Mucosa of rectum (tissue), 2 donors: ENCODE measurements around the gene COL7A1.

Experiments used
- H3K27ac ChIP-seq, 2 donors: one replicate each; pipeline ENCODE4 v1.7.0; 2013; ENCODE audit warnings: inconsistent platforms in 2 of 2, low read depth in 2 of 2, low read length in 2 of 2
- H3K27me3 ChIP-seq, 2 donors: one replicate each; pipeline ENCODE4 v1.7.0; 2013; ENCODE audit warnings: low read length in 2 of 2; ENCODE audit not compliant: control insufficient read depth in 2 of 2, insufficient read depth in 2 of 2
- H3K36me3 ChIP-seq, 2 donors: one replicate each; pipeline ENCODE4 v1.7.0; 2013; ENCODE audit warnings: low read length in 2 of 2; ENCODE audit not compliant: control insufficient read depth in 2 of 2, insufficient read depth in 2 of 2
- H3K4me1 ChIP-seq, 2 donors: one replicate each; pipeline ENCODE4 v1.7.0; 2013; ENCODE audit warnings: low read length in 2 of 2, mild to moderate bottlenecking in 1 of 2; ENCODE audit not compliant: control insufficient read depth in 2 of 2, insufficient read depth in 2 of 2
- H3K4me3 ChIP-seq, 2 donors: one replicate each; pipeline ENCODE4 v1.7.0; 2013; ENCODE audit warnings: low read length in 2 of 2
- H3K9ac ChIP-seq, 2 donors: one replicate each; pipeline ENCODE4 v1.7.0; 2013; ENCODE audit warnings: low read length in 2 of 2, low read depth in 1 of 2, mild to moderate bottlenecking in 1 of 2
- H3K9me3 ChIP-seq, 2 donors: one replicate each; pipeline ENCODE4 v1.7.0; 2013; ENCODE audit warnings: low read length in 2 of 2; ENCODE audit not compliant: control insufficient read depth in 2 of 2
- donor health status: healthy.
- donor health status: Normal muscosa, but diverticular disease.

COL7A1 gene

DNA sequence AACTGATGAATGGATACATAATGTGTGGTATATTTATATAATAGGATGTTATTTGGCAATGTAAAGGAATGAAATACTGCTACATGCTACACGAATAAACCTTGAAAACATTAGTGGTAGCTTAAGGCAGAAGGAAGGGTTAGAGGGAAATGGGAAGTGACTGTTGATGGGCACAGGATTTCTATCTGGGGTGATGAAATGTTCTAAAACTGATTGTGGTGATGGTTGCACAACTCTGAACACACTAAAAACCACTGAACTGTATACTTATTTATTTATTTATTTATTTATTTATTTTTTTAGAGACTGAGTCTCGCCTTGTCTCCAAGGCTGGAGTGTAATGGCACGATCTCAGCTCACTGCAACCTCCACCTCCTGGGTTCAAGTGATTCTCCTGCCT lies 66.4 kb downstream of the COL7A1 start:
- H3K4me3 ChIP-seq, result no peak overlapping the region
- no peaks in the 10 kb centered on the region for H3K4me1 ChIP-seq
- peaks cover 0 to 3% of the 10 kb centered on the region in 2 donors for H3K36me3 ChIP-seq
- H3K9ac ChIP-seq, result no peak overlapping the region
- no peak overlapping the region for H3K27ac ChIP-seq
- H3K9me3 ChIP-seq, result no peaks in the 10 kb centered on the region
- H3K27me3 ChIP-seq, result no peaks in the 10 kb centered on the region

DNA sequence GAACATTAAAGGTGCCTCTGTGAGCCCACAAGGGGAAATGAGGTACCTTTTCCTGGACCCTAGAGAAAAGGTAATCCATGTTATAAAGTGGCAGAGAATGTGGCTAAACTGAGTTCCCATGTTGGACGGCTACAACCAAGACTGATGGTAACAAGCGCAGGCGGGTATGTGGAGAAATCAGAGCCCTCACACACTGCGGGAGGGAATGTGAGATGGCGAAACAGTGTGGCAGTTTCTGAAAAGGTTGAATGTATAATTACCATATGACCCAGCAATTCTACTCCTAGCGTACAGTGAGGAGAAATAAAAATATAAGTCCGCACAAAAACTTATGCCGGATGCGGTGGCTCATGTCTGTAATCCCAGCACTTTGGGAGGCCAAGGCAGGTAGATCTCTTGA lies 67.1 kb downstream of the COL7A1 start:
- H3K36me3 ChIP-seq, result peaks cover 0 to 3% of the 10 kb centered on the region in 2 donors
- H3K9ac ChIP-seq, result no peak overlapping the region
- no peak overlapping the region for H3K4me3 ChIP-seq
- no peak overlapping the region for H3K27ac ChIP-seq
- no peaks in the 10 kb centered on the region for H3K4me1 ChIP-seq
- no peaks in the 10 kb centered on the region for H3K9me3 ChIP-seq
- no peaks in the 10 kb centered on the region for H3K27me3 ChIP-seq

DNA sequence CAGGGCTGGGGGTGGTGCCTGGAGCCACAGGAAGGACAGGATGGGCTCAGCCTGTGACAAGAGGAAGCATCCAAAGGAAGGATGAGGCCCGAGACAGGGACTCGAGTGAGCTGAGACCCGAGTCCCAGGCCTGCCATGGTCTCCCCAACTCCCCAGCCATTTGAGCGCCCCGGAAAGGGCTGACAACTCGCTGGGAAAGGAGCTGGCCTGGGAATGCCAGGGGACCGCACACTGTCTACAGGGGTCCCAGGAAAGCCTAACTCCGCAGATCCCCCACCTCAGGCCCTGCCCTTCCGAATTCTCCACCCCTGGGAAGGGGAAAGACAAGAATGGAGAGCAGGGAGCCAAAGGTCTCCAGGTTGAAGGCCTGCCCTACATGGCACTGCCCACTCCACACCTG lies 70.2 kb downstream of the COL7A1 start:
- Histone ChIP-seq H3K36me3 (no peaks in the 10 kb centered on the region), H3K4me1 (no peaks in the 10 kb centered on the region), H3K9ac (no peak overlapping the region), H3K9me3 (no peaks in the 10 kb centered on the region), H3K4me3 (no peak overlapping the region), H3K27ac (no peak overlapping the region), H3K27me3 (no peaks in the 10 kb centered on the region)

DNA sequence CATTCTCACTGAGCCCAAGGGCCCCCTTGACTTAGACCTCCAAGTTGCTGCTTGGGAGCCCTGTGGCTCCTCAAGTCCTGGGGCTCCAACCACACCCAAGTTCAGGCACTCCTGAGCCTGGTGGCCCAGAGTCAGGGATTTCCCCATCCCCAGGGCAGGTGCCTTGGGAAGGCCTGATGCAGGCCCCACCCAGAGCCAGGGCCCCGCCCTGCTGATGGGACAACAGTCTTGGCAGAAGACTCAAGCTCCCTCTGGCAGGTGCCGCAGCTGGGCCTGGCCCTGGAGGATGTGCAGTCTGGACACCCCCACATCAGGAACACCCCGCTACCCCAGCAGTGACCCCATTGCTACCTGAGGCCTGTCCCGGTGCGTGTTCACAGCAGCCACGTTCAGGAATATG lies 73.5 kb downstream of the COL7A1 start:
- Histone ChIP-seq H3K9me3 (no peaks in the 10 kb centered on the region), H3K4me1 (no peaks in the 10 kb centered on the region), H3K9ac (no peak overlapping the region), H3K27me3 (no peaks in the 10 kb centered on the region), H3K36me3 (no peaks in the 10 kb centered on the region), H3K27ac (no peak overlapping the region), H3K4me3 (no peak overlapping the region)

DNA sequence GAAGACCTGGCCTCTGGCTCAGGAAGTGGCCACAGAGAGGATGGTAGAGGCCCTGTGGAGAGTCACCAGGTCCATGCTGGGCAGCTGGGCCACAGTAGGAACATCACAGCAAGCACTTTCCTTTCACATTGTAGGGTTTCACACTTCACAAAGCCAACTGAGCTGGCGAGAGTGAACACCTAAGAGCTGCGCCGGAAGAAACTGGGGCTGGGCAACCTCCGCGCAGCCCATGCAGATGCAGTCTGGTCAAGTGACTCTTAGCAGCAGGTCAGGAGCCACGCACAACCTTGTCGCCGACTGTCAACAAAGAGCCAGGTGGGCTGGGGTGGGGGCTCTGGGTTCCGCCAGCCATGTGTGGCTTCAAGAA lies 75.9 kb downstream of the COL7A1 start:
- Histone ChIP-seq H3K4me1 (no peaks in the 10 kb centered on the region), H3K9ac (no peak overlapping the region), H3K4me3 (no peak overlapping the region)

DNA sequence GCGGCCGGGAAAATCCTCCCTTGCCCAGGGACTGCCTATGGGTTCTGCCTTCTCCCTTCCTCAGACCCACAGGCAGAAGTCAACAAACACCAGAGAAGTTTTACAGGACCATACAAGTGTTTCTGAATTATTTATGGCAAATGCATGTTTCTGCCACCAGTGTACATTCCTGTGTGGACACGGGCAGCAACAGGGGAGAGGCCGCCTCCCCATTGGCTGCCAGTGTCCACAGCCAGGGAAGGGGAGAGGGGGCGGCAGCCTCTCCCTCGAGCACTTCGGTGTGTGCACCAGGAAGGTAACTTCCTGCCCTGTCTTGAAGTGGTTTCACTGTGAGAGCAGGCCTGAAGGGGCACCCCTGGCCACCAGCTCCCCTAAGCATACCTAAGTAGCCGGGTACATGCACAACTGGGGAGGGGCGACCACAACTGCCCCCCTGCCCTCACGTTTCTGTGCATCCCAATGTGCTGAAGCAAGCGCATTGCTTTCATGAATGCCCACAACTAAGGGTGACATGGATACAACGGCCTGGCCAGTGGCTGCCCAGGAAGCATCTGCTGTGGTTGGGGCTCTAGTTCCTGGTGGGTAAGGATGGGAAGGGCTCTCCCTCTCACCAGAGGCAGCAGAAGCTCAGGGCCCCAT lies 76.4 kb downstream of the COL7A1 start:
- no peak overlapping the region for H3K4me3 ChIP-seq
- H3K27me3 ChIP-seq, result no peaks in the 10 kb centered on the region
- H3K27ac ChIP-seq, result no peak overlapping the region
- no peak overlapping the region for H3K9ac ChIP-seq
- no peaks in the 10 kb centered on the region for H3K4me1 ChIP-seq
- no peaks in the 10 kb centered on the region for H3K36me3 ChIP-seq
- no peaks in the 10 kb centered on the region for H3K9me3 ChIP-seq

More for the DNA sequence above, 75.9 kb downstream of the COL7A1 start:
- Histone ChIP-seq H3K27ac (no peak overlapping the region), H3K36me3 (no peaks in the 10 kb centered on the region), H3K9me3 (no peaks in the 10 kb centered on the region), H3K27me3 (no peaks in the 10 kb centered on the region)

DNA sequence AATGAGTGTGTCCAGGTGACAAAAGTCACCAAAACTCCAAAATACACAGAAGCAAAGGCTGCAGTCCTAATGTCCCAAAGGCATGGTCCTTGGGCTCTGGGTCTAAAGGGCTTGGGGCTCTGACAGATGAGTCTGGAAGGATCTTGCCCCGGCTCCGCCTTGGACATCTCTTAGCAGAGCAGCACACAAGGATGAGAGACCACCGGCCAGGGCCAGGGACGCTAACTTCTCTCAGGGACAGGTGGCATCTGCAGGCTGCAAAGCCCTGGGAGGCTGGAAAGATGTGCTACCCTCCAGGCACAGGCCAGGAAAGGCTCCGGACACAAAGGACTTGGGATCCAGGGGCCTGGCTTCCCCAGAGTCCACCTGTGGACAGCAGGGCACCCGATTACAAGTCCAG lies 77.1 kb downstream of the COL7A1 start:
- Histone ChIP-seq H3K4me1 (no peaks in the 10 kb centered on the region), H3K9ac (no peak overlapping the region), H3K4me3 (no peak overlapping the region), H3K36me3 (no peaks in the 10 kb centered on the region), H3K9me3 (no peaks in the 10 kb centered on the region), H3K27me3 (no peaks in the 10 kb centered on the region), H3K27ac (no peak overlapping the region)

DNA sequence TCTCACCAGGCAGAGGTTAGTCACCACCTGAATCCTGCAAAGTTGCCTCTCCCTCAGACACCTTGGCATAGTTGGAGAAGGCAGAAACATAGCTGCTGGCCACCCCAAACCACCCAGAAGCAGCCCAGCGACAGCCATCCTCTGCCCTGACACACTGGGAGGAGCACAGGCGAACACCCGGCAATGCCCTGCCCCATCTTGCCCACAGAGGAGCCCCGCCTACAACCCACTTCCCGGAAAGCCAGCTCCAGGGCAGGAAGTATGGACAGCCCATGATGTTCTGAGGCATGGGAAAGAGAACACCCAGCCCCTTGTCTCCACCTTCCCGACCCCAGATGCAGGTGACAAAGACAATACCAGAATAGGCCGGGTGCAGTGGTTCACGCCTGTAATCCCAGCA lies 78.6 kb downstream of the COL7A1 start:
- Histone ChIP-seq H3K9me3 (no peaks in the 10 kb centered on the region), H3K27me3 (no peaks in the 10 kb centered on the region), H3K9ac (no peak overlapping the region), H3K4me3 (no peak overlapping the region), H3K27ac (no peak overlapping the region), H3K4me1 (no peaks in the 10 kb centered on the region), H3K36me3 (no peaks in the 10 kb centered on the region)

DNA sequence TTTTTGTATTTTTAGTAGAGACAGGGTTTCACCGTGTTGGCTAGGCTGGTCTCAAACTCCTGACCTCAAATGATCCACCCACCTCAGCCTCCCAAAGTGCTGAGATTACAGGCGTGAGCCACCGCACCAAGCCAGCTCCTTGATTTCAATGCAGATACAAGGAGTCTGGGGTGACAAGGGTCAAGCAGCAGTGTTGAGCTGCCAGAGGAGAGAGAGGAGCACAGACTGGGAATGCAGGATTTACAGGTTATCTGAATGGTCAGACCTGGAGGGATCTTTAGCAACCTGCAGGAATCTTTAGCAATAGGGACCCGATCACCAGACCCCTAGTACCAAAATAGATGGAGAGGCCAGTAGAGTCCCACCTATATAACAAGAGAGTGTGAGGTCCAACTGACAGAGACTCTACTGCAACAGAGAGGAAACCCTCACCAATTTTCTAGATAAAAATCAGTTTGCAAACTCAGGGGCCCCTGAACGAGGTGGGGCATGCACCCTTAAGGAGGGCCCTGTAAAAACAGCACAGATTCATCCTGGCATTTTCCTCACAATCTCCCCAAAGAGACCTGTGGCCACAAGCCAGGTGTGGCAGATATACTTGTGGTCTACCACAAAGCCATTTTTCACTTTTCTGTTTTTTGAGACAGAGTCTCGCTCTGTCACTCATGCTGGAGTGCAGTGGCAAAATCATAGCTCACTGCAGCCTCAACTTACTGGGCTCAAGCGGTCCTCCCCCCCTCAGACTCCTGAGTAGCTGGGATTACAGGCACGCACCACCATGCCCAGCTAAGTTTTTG lies 80.5 kb downstream of the COL7A1 start:
- H3K9me3 ChIP-seq, result no peaks in the 10 kb centered on the region
- no peak overlapping the region for H3K4me3 ChIP-seq
- H3K27ac ChIP-seq, result no peak overlapping the region
- no peaks in the 10 kb centered on the region for H3K4me1 ChIP-seq
- H3K27me3 ChIP-seq, result no peaks in the 10 kb centered on the region
- no peaks in the 10 kb centered on the region for H3K36me3 ChIP-seq
- no peak overlapping the region for H3K9ac ChIP-seq
